Measurements from ENCODE around the gene PNPLA5.
"Not testable (repeated sequence)": the region's sequence is repeated elsewhere in the genome, so short reads cannot be mapped to it uniquely, and the experiment has no call there.

Gene PNPLA5

DNA sequence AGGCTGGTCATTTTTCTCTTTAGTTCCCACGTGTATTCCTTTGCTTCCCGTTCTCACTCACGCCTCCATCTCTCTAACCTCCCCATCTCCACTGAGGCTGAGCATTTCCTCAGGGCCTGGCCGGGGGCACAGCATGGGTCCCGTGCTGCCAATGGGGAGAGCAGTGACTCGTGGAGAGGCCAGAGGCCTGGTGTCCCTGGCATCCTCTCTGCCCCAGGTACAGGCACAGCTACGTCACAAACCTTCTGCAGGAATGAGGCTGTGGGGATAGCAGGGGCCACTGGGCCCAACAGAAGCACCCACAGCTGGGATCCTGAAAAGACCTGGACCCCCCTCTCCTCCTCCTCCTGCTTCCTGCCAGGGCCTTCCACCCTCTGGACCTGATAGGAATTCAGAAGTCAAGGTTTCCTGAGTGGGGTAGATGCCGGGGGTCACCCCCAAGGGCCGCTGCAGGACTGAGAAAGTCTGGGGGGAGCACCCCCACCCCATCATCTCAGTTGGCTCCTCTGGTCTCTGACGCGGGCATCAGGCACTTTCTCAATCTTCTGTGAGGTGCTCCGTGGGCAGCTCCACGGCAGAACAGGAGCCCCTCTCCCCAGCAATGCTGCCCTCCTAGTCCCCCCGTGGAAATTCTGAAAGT is 11.8 kb downstream of the PNPLA5 start:
- no peak for DNase-seq

DNA sequence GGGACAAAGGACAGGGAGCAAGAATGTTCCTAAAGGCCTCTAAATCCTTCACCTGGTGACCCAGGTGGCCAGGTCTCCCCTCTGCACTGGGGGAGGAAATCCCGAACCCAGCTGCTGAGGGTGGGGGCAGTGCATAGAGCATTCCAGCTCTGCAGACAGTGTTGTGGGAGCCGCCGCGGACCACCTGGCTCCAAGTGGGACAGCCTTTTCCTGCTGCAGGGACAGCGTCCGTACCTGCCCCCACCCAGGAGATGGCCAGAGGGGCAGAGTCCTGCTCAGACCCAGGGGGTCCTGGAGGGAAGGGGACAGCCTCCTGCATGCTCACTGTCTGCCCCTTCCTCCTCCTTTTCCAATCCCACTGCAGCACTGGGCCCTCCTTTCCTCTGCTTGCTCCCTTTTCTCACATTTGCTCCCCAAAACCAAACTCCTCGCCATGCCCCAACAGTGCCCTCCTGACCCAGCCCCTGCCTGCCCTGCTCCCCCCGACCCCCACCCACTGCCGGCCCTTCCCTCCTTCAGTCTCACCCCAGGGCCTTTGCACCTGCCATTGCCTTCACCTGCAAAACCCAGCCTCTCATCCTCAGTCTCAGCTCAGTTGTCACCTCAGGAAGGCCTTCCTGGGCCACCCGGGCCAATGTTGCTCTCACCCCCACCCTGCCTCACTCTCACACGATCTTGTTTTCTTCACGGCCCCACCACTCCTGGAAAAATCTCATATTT is 12.8 kb downstream of the PNPLA5 start:
- no peak for DNase-seq

DNA sequence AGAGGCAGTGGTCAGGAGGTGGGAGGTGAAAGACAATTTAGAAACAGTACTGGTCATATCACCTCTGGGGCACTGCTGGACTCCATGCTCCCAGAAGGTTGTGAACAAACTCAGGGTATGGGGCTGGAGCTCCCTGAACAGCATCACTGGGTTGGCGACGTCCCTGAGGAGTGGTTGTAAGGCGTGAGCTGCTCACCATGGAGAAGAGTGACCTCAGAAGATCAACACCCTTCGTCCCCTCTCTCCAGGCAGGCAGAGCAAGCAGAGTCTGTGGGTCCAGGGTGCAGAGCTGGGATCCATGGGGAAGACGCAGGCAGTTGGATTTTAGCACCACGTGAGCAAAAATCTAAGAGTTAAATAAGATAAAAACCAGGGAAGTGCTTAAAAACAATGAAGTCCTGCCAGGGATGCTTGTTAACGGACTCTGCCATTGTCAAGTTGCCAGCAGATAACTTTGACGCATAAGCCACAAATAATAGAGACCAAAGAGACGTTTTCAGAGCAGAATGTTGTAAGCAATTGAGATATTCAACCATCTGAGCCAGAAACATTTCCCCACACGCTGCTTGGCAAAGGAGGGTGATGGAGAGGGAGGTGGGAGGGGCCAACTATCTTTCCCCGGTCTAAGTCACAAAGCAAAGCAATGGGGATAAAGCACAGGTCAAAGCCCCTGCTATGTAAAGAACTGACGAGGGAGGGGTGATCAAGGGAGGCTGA is 13.6 kb downstream of the PNPLA5 start:
- no peak for DNase-seq

DNA sequence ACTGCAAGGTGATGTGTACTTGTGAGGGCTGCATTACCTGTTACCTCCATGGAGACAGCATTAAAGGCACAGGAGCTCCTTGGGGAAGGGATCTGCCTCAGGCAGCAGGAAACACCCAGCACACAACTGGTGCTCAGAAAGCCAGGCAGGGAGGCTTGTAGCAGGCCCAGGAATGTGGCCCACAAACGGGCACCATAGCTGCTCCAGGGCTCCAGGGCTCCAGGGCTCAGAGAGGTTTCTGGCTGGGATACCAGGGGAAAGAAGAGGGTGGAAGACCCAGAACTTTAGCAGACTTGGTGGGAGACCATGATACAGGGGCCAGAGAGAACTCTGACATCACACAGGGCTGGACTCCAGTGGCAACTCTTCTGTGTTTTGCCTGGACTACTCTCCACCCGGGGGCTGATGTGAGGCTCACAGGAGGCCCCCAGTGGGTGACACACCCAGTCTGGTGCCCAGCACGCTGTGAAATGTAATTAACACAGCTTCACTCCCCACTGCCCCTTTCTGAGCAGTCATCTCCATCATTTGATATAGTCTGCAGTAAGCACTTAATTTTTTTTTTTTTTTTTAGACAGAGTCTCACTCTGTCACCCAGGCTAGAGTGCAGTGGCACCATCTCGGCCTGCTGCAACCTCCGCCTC is 14.8 kb downstream of the PNPLA5 start:
- DNase-seq, result no peak

DNA sequence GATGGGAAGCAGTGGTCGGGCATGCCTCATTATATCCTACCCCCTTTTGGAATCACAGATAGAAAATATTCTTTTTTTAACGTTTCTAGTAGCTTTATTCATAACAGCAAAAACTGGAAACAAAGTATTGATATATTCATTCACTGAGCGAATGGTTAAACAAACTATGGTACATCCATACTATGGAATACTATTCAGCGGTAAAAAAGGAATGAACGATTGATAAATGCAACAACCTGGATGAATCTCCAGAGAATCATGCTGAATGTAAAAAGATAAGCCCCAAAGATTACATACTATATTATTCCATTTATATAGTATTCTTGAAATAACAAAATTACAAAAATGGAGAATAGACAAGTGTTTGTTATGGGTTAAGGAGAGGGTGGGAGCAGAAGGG is 22.0 kb downstream of the PNPLA5 start:
- no peak for DNase-seq

DNA sequence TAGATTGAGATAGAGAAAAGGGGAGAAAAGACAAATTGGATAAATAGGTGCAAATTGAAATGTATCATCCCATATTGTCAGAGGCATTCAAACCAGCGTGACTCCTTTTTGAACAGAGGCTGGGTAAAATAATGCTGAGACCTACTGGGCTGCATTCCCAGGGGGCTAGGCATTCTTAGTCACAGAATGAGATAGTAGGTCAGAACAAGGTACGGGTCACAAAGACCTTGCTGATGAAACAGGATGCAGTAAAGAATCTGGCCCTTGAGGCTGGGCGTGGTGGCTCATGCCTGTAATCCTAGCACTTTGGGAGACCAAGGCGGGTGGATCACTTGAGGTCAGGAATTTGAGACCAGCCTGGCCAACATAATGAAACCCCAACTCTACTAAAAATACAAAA is 22.8 kb downstream of the PNPLA5 start:
- not testable (repeated sequence) for DNase-seq

DNA sequence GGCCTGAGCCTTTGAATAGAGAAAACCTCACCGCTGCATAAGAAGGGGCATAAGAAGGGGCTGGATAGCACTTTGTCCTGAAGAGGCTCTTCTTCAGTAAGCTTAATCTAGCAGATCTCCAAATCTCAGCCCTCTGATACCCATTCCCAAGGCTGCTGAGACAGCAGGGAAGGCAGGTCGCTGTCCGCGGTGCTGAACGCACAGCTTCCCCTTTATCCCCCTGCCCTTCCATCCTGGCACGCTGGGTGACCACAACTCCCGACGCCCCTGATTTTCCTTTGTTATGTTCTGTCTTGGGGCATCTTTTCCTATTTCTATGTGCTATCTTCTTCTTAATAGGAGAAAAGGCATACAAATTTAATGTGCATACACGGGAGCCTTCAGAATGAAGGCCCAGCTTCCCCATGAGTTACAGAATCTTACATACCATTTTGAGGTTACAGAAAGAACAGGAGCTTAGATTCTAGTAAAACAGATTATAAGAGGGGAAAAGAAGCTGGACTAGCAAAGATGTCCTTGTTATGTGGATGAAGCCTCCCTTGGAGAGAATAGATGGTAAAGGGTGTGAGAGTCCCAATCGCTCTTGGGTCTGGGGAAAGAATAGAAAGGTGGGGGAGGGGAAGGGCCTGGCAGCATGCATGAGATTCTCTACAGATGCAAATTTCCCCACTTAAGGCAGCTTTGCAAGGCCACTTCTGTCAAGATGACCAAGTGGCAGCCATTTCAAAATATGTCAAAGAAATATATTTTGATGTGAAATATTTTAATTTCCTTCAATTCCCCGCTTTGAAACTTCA is 23.8 kb downstream of the PNPLA5 start:
- DNase-seq, result no peak

DNA sequence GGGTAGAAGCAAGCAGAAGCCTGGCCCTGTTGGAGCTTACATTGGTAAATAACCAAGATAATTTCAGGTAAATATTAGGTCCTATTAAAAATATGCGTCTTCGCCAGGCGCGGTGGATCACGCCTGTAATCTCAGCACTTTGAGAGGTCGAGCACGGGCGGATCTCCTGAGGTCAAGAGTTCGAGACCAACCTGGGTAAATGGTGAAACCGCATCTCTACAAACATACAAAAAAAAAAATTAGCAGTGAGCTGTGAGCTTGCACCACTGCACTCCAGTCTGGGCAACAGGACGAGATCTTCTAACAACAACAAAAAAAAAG is 29.0 kb downstream of the PNPLA5 start:
- no peak for DNase-seq

DNA sequence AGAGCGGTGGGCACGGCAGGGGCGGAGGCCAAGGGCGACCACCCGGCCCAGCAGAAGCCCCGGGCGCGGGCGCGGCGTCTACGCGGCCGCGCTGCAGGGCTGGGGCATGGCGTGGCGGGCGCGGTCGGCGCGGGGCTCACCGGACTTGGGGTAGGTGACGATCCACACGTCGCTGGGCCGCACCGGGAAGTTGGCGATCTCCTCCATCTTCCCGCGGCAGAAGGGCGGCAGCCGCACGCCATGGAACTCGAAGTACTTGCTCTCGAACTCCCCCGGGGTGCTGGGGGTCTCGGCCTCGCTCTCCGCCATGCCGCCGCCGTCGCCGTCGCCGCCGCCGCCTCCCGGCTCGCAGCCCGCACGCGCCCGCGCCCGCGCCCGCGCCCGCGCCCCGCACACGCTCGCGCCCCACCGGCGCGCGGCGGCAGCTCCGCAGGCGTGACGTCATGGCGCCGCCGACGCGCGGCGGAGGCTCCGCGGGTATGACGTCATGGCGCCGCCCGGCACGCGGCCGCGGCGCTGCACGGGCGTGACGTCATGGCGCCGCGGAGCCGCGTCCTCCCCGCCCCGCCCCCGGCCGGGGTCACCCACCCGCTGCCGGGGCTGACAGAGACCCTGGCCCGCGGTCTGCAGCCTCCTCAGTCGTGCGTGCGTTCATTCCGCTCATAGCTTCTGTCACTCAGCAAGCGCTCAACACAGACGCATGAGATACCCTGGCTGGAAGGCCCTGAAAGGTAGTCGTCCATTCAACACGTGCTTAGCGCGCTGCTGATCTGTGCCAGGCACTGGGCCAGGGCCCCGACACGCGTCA is 29.5 kb downstream of the PNPLA5 start, which contains the start of gene SULT4A1:
Gene SULT4A1, minus strand, starts transcription at position 440 of the 808 bp plus-strand sequence. Its CDS starts 131 bp downstream, at position 309.
- DNase-seq, result no peak

DNA sequence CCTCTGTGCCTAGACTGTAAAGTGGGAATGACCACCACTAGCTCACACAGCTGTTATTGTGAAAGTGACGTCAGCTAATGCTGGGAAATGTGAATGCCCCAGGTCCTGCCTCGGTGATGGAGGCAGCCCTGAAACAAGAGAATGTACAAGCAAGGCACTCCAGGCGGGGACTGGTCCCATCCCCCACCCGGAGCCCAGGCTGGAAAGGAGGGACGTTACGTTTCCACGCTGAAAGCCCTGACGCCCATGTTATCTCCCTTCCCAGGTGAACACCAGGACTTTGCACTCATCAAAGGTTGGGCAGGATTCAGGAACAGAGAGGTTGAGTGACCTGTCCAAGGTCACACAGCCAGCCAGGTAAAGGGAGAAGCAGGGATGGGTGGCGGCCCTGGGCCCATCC is 30.3 kb downstream of the PNPLA5 start:
- no peak for DNase-seq

DNA sequence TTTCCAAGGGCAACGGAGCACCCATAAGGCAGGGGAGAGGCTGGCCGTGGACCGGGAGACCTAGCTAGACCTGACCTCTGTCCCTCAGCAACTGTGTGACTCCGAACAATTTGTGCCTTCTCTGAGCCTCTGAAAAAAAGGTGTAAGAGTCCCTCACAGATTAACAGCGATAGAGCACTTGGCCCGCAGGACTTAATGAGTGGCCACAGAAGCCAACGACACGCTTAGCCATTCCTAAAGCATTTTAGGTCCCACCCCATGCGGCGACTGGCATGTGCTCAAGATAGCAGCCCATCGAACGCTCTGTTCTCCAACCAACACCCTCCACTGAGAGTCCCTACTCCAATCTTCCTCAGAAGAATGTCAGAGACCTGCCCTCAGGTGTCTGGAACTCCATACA is 31.0 kb downstream of the PNPLA5 start:
- DNase-seq, result no peak

DNA sequence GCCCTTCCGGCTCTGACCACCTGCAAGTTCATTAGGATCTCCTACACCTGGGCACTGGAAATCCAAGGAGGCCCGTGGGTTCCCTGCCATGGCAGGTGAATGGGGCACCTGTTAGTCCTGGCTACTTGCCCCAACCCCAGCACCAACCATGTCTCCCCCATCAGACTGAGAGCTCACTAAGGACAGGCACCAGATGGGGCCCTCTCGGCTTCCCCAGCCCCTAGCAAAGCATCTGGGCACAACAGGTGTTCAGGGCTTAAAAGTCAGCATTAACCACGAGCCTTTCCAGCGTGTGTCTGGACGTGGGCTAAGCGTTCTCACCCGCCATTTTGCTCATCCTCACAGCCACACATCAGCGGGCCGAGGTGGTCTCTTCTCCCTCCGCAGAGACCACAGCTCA is 31.7 kb downstream of the PNPLA5 start:
- no peak for DNase-seq

DNA sequence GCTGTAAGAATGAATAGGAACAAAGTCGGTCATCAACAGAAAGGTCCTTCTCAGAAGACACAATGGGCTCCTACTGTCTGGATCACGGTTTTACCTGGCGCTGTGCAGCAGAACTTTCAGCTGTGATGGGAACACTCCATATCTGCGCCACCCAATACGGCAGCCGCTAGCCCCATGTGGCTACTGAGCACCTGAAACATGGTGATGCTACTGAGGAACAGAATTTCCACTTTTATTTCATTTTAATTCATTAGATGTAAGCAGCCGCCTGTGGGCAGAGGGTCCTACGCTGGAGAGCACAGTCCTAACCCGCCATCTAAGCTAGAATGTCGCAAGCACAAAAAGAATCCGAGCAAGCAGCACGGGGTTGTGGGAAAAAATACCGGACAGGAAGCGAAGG is 32.2 kb downstream of the PNPLA5 start:
- DNase-seq, result no peak

DNA sequence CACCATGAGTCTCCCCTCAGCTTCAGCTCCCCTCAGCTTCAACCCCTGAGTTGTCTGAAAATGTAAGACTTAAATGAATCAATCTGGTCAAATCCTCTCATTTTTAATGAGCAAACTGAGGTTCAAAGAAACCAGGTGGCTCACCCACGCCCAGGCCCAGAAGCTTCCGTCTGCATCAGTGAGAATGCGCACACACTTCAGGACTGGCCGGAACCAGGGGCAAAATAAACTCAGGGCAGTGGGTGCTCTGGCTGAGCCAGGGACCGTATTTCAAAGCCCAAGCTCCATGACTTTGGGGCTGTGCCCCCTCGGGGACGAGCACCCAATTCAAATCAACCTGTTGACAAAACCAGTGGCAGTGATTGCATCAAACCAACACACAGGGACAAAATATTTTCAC is 32.6 kb downstream of the PNPLA5 start:
- DNase-seq, result no peak

DNA sequence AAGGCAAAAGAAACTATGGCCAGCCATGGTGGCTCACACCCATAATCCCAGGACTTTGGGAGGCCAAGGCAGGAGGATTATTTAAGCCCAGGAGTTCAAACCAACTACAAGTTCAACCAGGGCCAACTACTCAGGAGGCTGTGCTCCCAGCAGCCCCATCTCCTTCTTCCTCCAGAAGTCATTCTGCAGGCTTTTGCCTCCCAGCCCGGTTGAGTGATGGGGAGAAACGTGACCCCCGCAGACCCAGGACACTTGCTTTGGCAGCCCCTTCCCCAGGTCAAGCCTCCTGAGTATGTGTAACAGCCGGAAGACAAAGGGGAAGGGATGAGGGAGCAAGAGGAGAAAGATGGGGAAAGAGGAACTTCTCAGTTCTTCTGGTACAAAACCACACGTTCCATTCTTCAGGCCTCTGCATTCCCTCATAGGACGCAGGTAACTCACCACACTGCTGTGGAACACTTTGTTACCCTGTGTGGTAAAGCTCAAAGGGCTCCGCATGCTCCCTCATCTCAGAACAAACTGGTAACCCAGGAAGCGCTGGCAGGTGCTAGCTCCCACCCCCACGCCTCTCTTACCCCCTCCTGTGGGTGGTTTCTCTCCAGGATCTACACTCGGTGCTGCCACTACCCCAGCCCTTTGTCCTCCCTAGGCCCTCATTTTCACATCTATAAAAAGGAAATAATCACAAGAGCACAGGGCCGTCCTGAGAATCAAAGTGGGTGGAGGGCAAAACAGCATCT is 33.5 kb downstream of the PNPLA5 start:
- no peak for DNase-seq

DNA sequence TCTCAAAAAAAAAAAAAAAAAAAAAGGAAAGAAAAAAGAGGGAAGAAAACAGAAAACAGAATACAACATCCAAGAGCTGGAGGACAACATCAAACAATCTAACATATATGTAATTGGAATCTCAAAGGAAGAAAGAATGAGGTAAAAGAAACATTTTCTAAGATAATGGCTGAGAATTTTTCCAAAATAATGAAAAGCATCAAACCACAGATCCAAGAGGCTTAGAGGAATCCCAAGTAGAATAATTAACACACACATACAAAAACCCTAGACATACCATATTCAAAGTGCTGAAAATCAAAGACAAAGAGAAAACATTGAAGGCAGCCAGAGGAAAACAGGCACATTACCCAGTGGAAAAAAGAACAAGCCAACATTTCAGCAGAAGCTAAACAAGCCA is 34.4 kb downstream of the PNPLA5 start:
- no peak for DNase-seq

DNA sequence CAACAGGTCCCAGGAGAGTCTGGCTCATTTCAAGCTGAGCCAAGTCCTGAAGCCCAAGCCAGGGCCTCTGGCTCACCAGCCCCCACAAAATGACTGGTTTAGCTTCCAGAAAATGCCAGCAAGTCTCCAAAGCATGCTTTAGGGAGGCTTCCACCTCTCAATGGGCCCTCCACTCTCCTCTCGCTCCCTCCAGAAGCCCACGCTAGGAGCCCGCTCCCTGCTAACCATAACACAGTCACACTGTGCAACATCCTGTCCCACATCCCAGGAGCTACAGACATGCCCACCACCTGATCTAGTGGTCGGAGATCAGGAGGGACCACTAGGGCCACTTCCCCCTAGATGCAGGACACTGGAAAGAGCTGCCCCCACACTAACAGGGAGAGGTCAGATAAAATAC is 36.4 kb downstream of the PNPLA5 start:
- no peak for DNase-seq

DNA sequence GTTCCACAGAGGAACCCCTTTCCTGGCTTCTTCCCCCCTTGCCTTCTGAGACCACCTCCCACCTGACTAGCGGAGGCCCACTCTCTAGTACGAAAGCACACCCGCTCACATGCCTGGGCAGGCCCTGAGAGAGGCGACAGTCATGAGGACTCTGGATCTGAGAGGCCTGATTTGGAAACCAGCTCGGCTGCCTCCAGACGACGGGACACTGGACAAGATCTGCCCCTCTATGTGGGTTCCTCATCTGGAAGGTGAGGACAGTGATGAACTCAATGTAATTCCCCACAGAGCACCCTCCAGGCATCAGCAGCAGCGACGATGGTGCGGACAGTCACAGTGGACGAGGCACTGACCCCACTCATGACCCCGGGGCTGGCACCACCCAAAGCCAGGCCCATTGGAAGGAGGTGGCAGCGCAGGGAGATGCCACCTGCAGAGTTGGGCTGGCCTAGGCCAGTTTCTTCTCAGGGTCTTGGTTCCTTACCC is 37.0 kb downstream of the PNPLA5 start:
- DNase-seq, result no peak

DNA sequence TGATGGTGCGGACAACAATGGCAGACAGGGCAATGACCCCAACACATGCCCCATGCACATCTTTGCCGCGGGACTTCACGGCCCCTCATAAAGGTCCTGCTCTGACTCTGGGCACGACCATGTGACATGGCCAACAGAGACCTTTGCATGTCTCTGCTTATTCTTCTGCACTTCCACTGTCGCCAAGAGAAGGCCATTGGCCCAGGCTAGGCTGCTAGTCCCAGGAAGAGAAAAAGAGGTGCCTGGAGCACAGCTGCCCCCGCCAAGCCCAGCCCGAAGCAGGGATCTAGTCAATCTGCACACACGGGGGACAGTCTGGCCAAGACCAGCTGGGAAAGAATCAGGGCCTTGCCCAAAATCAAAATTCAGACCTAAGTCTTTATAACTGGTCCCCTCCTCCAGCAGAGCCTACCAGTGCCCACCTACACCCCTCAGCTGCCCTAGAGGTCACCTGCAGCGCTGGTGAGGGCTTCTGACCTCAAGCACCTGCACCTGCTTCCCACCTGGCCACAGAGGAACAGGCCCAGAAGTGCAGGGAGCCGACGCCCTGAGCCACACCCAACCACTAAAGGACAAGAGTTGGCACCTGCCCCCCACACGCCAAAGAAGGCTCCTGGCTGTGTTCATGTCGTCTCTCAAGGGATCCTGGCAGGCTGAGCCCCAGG is 37.6 kb downstream of the PNPLA5 start:
- DNase-seq, result no peak

DNA sequence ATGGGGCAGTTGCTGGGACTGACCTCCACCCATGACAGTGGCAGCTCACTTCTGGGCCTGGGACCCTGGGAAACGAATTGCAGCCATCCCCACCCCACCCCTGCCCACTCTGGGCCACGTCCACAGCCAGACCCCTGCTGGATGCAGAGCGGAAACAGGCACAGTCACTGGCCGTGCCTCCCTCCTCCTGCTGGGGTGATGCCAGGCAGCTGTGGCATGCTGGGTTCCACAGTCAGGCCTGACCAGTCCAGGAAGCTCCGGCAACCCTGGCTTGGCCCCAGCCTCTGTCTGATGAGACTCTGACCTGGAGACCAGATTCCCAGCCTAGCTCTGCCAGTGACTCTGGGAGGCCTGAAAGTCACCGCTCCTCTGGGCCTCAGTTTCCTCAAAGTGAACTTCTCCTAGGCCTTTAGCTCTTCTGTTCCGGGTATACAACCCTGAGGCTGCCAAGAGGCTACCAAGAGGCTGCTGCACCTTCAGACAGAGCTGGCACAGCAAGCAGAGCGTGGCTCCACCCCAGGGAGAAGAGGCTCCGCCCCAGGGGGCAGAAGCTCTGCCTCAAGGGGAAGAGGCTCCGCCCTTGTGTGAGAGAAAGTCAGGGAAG is 38.4 kb downstream of the PNPLA5 start:
- DNase-seq, result no peak

Measured in SHP77 treated with DMSO at 0.1 percent for 48 hours (cell line).